ENCODE results near the gene BRICD5. TPM values are rescaled to one million over a fixed set of nuclear protein-coding genes. Genes with fewer than 3 reads are reported as not detected.

BRICD5 gene
- total RNA-seq, 1 donor from 2014 or later: 4.4 TPM

Other genes starting within 250 kb of the BRICD5 start
- gene RPS2, start 246.0 kb downstream of the BRICD5 start, total RNA-seq: 1,669 and 1,784 TPM in 2 replicates
- not detected in 2 replicates for gene RNF151, start 244.0 kb downstream of the BRICD5 start, total RNA-seq
- gene TBL3, start 238.8 kb downstream of the BRICD5 start, total RNA-seq: 46.1 and 71.8 TPM in 2 replicates
- 0.34 TPM in 1 of 2 replicates, not detected in the other for gene NOXO1, start 229.4 kb downstream of the BRICD5 start, total RNA-seq
- 9.0 and 13.4 TPM in 2 replicates for gene GFER, start 226.7 kb downstream of the BRICD5 start, total RNA-seq
- gene SYNGR3, start 220.9 kb downstream of the BRICD5 start, total RNA-seq: 1.6 and 2.4 TPM in 2 replicates
- gene ZNF598, start 201.0 kb downstream of the BRICD5 start, total RNA-seq: 19.1 and 28.2 TPM in 2 replicates
- 0.17 and 1.2 TPM in 2 replicates for gene NPW, start 191.1 kb downstream of the BRICD5 start, total RNA-seq
- 33.5 and 79.6 TPM in 2 replicates for gene NHERF2, start 184.0 kb downstream of the BRICD5 start, total RNA-seq
- gene NTHL1, start 163.0 kb downstream of the BRICD5 start, total RNA-seq: 27.7 and 32.3 TPM in 2 replicates
- 40.8 and 59.3 TPM in 2 replicates for gene TSC2, start 162.9 kb downstream of the BRICD5 start, total RNA-seq
- gene PKD1, start 75.0 kb downstream of the BRICD5 start, total RNA-seq: 55.6 and 77.1 TPM in 2 replicates
- gene RAB26, start 62.2 kb downstream of the BRICD5 start, total RNA-seq: 0.34 and 0.84 TPM in 2 replicates
- 110 and 171 TPM in 2 replicates for gene TRAF7, start 55.1 kb downstream of the BRICD5 start, total RNA-seq
- gene CASKIN1, start 14.3 kb downstream of the BRICD5 start, total RNA-seq: 0.05 and 0.17 TPM in 2 replicates
- 16.0 and 25.6 TPM in 2 replicates for gene MLST8, start 5.4 kb downstream of the BRICD5 start, total RNA-seq
- 18.4 and 20.2 TPM in 2 replicates for gene PGP, start 4.0 kb upstream of the BRICD5 start, total RNA-seq
- gene E4F1, start 12.7 kb upstream of the BRICD5 start, total RNA-seq: 34.4 and 37.1 TPM in 2 replicates
- 0.51 and 0.56 TPM in 2 replicates for gene DNASE1L2, start 25.6 kb upstream of the BRICD5 start, total RNA-seq
- gene ECI1, start 40.7 kb upstream of the BRICD5 start, total RNA-seq: 32.3 and 37.8 TPM in 2 replicates
- gene RNPS1, start 57.3 kb upstream of the BRICD5 start, total RNA-seq: 61.8 and 85.0 TPM in 2 replicates
- 29.1 and 66.9 TPM in 2 replicates for gene ABCA3, start 129.9 kb upstream of the BRICD5 start, total RNA-seq
- gene CCNF, start 218.6 kb upstream of the BRICD5 start, total RNA-seq: 22.3 and 53.1 TPM in 2 replicates
- gene TEDC2, start 249.2 kb upstream of the BRICD5 start, total RNA-seq: 6.3 and 7.0 TPM in 2 replicates

Data from dermis blood vessel endothelial cell (primary cell).